HG02981 (cell line): ENCODE results near the gene ZNF862.

ENCODE experiments used
- ATAC-seq: cut with Tn5 transposase; IDR thresholded peaks from one replicate; pipeline ENCODE4 v1.9.1; 2021; ENCODE audit warnings: mild to moderate bottlenecking, moderate library complexity; ENCODE audit not compliant: unreplicated experiment

Gene ZNF862

DNA sequence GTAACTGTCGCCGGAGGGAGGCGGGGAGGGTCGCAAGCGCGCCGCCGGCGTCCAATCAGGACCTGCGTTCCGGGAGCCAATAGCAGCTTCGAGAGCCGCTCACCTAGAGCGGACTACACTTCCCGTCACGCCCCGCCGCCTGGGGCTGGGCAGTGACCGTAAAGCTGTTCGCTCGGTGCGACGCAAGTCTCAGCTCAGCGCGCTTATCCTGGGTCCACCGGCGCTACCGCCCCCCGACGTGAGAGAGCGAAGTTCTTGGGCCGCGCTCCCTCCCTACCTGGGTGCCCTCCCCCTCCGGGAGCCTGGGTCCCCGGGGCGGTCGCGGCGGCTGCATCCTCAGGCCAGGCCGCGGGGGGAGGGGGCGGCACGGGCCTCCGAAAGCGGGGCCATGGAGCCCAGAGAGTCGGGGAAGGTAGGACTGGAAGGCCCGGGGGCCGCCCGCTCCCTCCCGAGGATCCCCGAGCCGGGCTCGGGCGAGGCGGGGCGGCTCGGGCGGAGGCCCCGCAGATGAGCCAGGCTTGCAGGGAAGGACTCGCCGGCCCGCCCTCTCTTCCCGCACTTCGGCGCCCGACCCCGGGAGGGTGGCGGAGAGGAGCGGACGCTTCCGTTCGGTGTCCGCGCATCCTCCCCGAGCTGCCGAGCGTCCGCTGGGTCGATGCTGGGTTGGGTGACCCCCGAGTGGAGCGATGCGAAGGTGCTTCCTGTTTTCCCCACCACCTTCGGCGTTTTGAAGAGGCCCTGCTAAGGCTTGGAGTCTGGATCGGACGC lies at the start of gene ZNF862:
Gene ZNF862, plus strand, starts transcription at position 152 of the 768 bp plus-strand sequence. Its CDS starts 237 bp downstream, at position 389.
- ATAC-seq = peak; percentile 99

GRCh38 chr7:149789101-149789500 lies 49.1 kb upstream of the ZNF862 start:
- no peak for ATAC-seq

- ATAC-seq = no peak
Measured at GRCh38 chr7:149790146-149790548, 48.0 kb upstream of the ZNF862 start.

GRCh38 chr7:149790754-149791360 lies 47.3 kb upstream of the ZNF862 start:
- no peak for ATAC-seq

- ATAC-seq = no peak
Measured at GRCh38 chr7:149791411-149792219, 46.6 kb upstream of the ZNF862 start.

GRCh38 chr7:149792220-149792595 lies 46.0 kb upstream of the ZNF862 start:
- no peak for ATAC-seq

GRCh38 chr7:149793261-149793660 lies 44.9 kb upstream of the ZNF862 start:
- ATAC-seq = no peak

- ATAC-seq = no peak
Measured at GRCh38 chr7:149794661-149795060, 43.5 kb upstream of the ZNF862 start.

DNA sequence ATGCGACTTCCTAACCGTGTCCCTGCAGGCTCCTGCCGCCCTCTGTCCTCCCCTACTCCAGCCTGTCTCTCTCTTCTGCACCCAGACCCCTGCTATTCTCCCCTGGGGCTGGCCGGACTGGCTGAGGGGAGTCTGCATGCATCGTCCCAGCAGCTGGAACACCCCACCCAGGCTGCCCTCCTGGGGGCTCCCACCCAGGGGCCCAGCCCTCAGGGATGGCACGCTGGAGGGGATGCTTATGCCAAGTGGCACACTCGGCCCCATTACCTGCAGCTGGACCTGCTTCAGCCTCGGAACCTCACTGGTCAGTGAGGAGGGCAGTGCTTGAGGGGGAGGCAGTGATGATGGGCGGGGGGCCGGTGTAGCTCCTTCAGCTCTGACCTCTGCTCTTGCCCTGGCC lies 43.0 kb upstream of the ZNF862 start:
- no peak for ATAC-seq

- ATAC-seq = no peak
Measured at GRCh38 chr7:149796287-149796860, 41.8 kb upstream of the ZNF862 start.

GRCh38 chr7:149797771-149798170 lies 40.4 kb upstream of the ZNF862 start:
- ATAC-seq = no peak

GRCh38 chr7:149799397-149800168 lies 38.6 kb upstream of the ZNF862 start:
- ATAC-seq = no peak

DNA sequence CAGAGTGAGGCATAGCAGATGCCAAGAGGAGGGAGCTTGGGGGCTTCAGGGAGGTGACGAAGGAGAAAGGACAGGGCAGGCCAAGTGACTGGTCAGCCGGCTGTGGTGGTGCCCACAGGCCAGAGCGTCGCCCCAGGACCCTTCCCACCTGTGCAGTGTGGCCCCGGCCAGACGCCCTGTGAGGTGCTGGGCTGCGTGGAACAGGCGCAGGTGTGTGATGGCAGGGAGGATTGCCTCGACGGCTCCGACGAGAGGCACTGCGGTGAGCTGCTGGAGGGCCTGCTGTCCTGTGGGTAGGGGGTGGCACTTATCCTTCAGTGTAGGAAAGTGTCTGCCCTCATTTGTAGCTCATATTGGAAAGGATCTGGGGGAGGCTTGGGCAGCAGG lies 38.0 kb upstream of the ZNF862 start:
- ATAC-seq = no peak

GRCh38 chr7:149801002-149801566 lies 37.1 kb upstream of the ZNF862 start:
- ATAC-seq = no peak

GRCh38 chr7:149801816-149802215 lies 36.4 kb upstream of the ZNF862 start:
- no peak for ATAC-seq

- no peak for ATAC-seq
Measured at GRCh38 chr7:149802966-149803365, 35.2 kb upstream of the ZNF862 start.

GRCh38 chr7:149803551-149804074 lies 34.6 kb upstream of the ZNF862 start:
- no peak for ATAC-seq

DNA sequence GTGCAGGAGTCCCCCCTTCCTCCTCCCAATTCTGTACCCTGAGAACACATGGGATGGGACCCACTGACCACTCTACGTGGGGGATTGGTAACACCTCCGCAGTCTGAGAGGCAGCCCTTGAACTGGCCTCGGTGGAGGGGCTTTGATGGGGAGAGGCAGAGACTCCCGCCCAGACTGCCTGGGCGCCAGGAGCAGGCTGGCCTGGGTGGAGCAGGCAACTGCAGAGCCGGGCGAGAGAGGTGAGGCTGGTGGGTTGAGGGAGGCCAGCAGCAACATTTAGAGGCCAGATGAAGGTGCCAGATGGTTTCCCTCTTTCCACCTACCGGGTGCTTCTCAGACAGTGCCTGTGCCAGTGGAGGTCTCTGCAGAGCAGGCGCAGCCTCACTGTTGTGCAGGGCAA lies 34.1 kb upstream of the ZNF862 start:
- no peak for ATAC-seq

DNA sequence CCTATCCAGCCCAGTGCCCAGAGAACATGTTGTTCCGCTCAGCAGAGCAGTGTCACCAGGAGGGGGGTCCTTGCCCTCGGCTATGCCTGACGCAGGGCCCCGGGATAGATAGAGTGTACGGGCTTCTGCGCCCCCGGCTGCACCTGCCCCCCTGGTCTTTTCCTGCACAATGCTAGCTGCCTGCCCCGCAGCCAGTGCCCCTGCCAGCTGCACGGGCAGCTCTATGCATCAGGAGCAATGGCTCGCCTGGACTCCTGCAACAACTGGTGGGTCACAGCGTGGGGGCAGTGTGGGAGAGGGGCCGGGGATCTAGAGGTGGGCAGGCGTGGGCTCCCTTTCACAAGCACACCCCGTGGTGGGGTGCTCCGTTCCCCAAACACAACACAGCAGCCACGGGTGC lies 31.4 kb upstream of the ZNF862 start:
- no peak for ATAC-seq

GRCh38 chr7:149808311-149808710 lies 29.9 kb upstream of the ZNF862 start:
- ATAC-seq = no peak
